Kidney (tissue), 14 donors: ENCODE results near the gene AXIN1. TPM values are rescaled to one million over a fixed set of nuclear protein-coding genes. Genes with fewer than 3 reads are reported as not detected.

Experiments
- DNase-seq, 5 donors: peaks; one replicate each; pipeline ENCODE4 v3.0.0-alpha.2; 2013 to 2020
- FAIRE-seq: peaks from 2 replicates; lab custom pipeline; 2012; peaks lifted over from hg19 to GRCh38; lab: Jason Lieb, UNC
- H3K27ac ChIP-seq, 2 donors: one replicate each; pipeline ENCODE4 v1.7.0; 2013; ENCODE audit warnings: low read depth in 2 of 2, low read length in 2 of 2, inconsistent platforms in 1 of 2
- H3K27me3 ChIP-seq: one replicate; pipeline ENCODE4 v1.7.1; 2013; ENCODE audit warnings: low read length, inconsistent platforms; ENCODE audit not compliant: control insufficient read depth, insufficient read depth
- H3K36me3 ChIP-seq, 3 donors: one replicate each; pipeline versions ENCODE4 v1.7.0 to v1.7.1; 2013; ENCODE audit warnings: low read length in 3 of 3, control low read depth in 1 of 3, inconsistent platforms in 1 of 3; ENCODE audit not compliant: insufficient read depth in 3 of 3, control insufficient read depth in 2 of 3
- H3K4me1 ChIP-seq, 3 donors: one replicate each; pipeline versions ENCODE4 v1.7.0 to v1.7.1; 2013; ENCODE audit warnings: low read length in 3 of 3, inconsistent platforms in 1 of 3, low read depth in 1 of 3; ENCODE audit not compliant: control insufficient read depth in 2 of 3, insufficient read depth in 2 of 3
- H3K4me3 ChIP-seq, 3 donors: one replicate each; pipeline versions ENCODE4 v1.7.0 to v1.8.1; 2013; ENCODE audit warnings: low read length in 3 of 3, control low read depth in 1 of 3, inconsistent platforms in 1 of 3
- H3K9ac ChIP-seq, 3 donors: one replicate each; pipeline versions ENCODE4 v1.7.0 to v1.7.1; 2013; ENCODE audit warnings: low read length in 3 of 3, control low read depth in 1 of 3, inconsistent platforms in 1 of 3
- H3K9me3 ChIP-seq, 3 donors: one replicate each; pipeline versions ENCODE4 v1.7.0 to v1.7.1; 2013; ENCODE audit warnings: low read length in 3 of 3, control low read depth in 1 of 3, inconsistent platforms in 1 of 3; ENCODE audit not compliant: control insufficient read depth in 2 of 3, insufficient read depth in 1 of 3
- CTCF ChIP-seq: IDR thresholded peaks from 3 replicates; pipeline ENCODE4 v1.5.1; 2012; ENCODE audit warnings: mild to moderate bottlenecking, moderate library complexity, borderline replicate concordance; ENCODE audit not compliant: insufficient read depth; ENCODE audit errors: extremely low read depth
- intact Hi-C: fragments of 100-400 bp; cut with DNase I; formaldehyde crosslinking; loops from one replicate; pipeline ENCODE4 v1.11.1; 2022
- polyA plus RNA-seq: library from polyadenylated mRNA; stranded (reverse); fragments of 350-450 nt; fragmentation: Illumina TruSeq; extraction: RNeasy Lipid Tissue Mini Kit (QIAGEN cat#74804); gene quantifications from one replicate; pipeline ENCODE4 v1.2.3, GENCODE V29; 2014; ENCODE audit warnings: low read depth, low replicate concordance; ENCODE audit not compliant: insufficient read depth
- total RNA-seq: library from RNA; stranded (reverse); fragmentation: NEBNext Ultra II Directional; extraction: Animal tissue kit (Norgen Biotek cat#: 25700); gene quantifications from one replicate; pipeline ENCODE4 v1.2.1, GENCODE V29; 2021
- donor health status: control.
- donor health status: control.
- donor health status: control.
- donor health status: control.
- donor health status: control.
- donor health status: DM: yes; HTN: yes; CAD: no.
- donor health status: Normal renal cell carcinoma (clear cell type).

AXIN1 gene
- total and polyA plus RNA-seq, 2 donors from 2014 or later: 9.7 to 24.6 TPM

DNA sequence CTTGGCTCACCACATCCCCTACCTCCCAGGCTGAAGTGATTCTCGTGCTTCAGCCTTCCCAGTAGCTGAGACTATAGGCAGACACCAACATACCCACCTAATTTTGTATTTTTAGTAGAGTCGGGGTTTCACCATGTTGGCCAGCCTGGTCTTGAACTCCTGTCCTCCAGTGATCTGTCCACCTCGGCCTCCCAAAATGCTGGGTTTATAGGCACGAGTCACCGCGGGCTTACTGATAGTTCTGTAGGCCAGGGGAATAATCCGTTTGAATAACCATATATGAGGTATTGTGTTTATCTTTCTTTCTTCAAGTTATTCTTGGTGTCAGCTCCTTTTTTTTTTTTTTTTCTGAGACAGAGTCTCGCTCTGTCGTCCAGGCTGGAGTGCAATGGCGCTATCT is 110.2 kb downstream of the AXIN1 start:
- no peaks in the 10 kb centered on the region for H3K9me3 ChIP-seq
- TF ChIP-seq CTCF: no peak
- intact Hi-C loops: no loop called here
- no peaks in the 10 kb centered on the region for H3K36me3 ChIP-seq
- no peak overlapping the region for H3K4me3 ChIP-seq
- FAIRE-seq (no peak), DNase-seq (peak in 1 of 5 donors; percentile 16)
- H3K27me3 ChIP-seq: no peaks in the 10 kb centered on the region
- H3K27ac ChIP-seq: no peak overlapping the region
- H3K4me1 ChIP-seq: peaks cover 0 to 4% (median 0%) of the 10 kb centered on the region in 3 donors
- H3K9ac ChIP-seq: no peak overlapping the region

DNA sequence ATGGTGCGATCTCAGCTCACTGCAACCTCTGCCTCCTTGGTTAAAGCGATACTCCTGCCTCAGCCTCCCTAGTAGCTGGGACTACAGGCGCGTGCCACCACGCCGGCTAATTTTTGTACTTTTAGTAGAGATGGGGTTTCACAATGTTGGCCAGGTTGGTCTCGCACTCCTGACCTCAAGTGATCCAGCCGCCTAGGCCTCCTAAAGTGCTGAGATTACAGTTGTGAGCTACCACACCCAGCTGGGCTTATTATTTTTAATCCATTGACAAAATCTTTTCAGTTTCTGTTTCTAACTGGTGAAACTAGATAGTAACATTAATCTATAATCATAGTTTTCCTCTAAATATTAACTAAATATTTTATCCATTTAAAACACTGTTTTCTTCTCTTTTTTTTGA is 112.0 kb downstream of the AXIN1 start:
- no peaks in the 10 kb centered on the region for H3K36me3 ChIP-seq
- intact Hi-C loops: no loop called here
- FAIRE-seq (no peak), DNase-seq (peak in 1 of 5 donors; percentile 22)
- peaks cover 0 to 4% (median 0%) of the 10 kb centered on the region in 3 donors for H3K4me1 ChIP-seq
- no peak overlapping the region for H3K9ac ChIP-seq
- no peaks in the 10 kb centered on the region for H3K9me3 ChIP-seq
- H3K27ac ChIP-seq: no peak overlapping the region
- no peaks in the 10 kb centered on the region for H3K27me3 ChIP-seq
- TF ChIP-seq CTCF: no peak
- H3K4me3 ChIP-seq: no peak overlapping the region

DNA sequence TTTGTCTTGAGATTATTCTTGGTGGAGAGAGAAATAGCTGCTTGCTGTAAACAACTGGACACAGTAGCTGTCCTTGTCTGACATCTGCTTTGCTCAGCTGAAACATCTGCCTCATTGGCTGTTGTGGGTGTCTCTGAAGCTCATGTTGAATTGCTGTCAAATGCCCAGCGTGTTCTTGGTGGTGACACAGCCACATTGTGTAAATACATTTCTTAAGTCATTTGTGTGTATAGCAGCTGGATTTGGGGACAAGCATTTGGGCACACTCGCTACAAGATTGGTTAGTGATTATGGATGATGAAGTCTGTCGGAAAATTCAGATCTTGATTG is 112.6 kb downstream of the AXIN1 start:
- Histone ChIP-seq H3K9me3 (no peaks in the 10 kb centered on the region), H3K27ac (no peak overlapping the region), H3K36me3 (no peaks in the 10 kb centered on the region), H3K9ac (no peak overlapping the region), H3K4me3 (no peak overlapping the region), H3K27me3 (no peaks in the 10 kb centered on the region), H3K4me1 (peaks cover 0 to 4% (median 0%) of the 10 kb centered on the region in 3 donors)
- FAIRE-seq (no peak), DNase-seq (no peak)
- intact Hi-C loops: no loop called here
- TF ChIP-seq CTCF: no peak

Other genes with a start within 250 kb of the AXIN1 start
- gene NPRL3, start 214.1 kb downstream of the AXIN1 start, total RNA-seq: 37.8 TPM
- gene NPRL3, start 214.1 kb downstream of the AXIN1 start, polyA plus RNA-seq: 21.3 TPM
- not detected for gene HBZ, start 200.1 kb downstream of the AXIN1 start, total RNA-seq
- not detected for gene HBZ, start 200.1 kb downstream of the AXIN1 start, polyA plus RNA-seq
- not detected for gene HBM, start 186.7 kb downstream of the AXIN1 start, total RNA-seq
- gene HBM, start 186.7 kb downstream of the AXIN1 start, polyA plus RNA-seq: not detected
- gene HBA2, start 179.8 kb downstream of the AXIN1 start, total RNA-seq: 33.9 TPM
- gene HBA2, start 179.8 kb downstream of the AXIN1 start, polyA plus RNA-seq: 11.1 TPM
- gene HBA1, start 176.0 kb downstream of the AXIN1 start, total RNA-seq: 41.1 TPM
- gene HBA1, start 176.0 kb downstream of the AXIN1 start, polyA plus RNA-seq: 2.6 TPM
- not detected for gene HBQ1, start 172.3 kb downstream of the AXIN1 start, total RNA-seq
- gene HBQ1, start 172.3 kb downstream of the AXIN1 start, polyA plus RNA-seq: not detected
- 72.0 TPM for gene LUC7L, start 123.3 kb downstream of the AXIN1 start, total RNA-seq
- 56.3 TPM for gene LUC7L, start 123.3 kb downstream of the AXIN1 start, polyA plus RNA-seq
- gene FAM234A, start 117.9 kb downstream of the AXIN1 start, total RNA-seq: 109 TPM
- gene FAM234A, start 117.9 kb downstream of the AXIN1 start, polyA plus RNA-seq: 65.3 TPM
- 5.9 TPM for gene RGS11, start 76.8 kb downstream of the AXIN1 start, total RNA-seq
- 2.5 TPM for gene RGS11, start 76.8 kb downstream of the AXIN1 start, polyA plus RNA-seq
- 0.88 TPM for gene ARHGDIG, start 72.1 kb downstream of the AXIN1 start, total RNA-seq
- gene ARHGDIG, start 72.1 kb downstream of the AXIN1 start, polyA plus RNA-seq: not detected
- not detected for gene PDIA2, start 69.6 kb downstream of the AXIN1 start, total RNA-seq
- not detected for gene PDIA2, start 69.6 kb downstream of the AXIN1 start, polyA plus RNA-seq
- gene MRPL28, start 17.8 kb upstream of the AXIN1 start, total RNA-seq: 59.1 TPM
- 201 TPM for gene MRPL28, start 17.8 kb upstream of the AXIN1 start, polyA plus RNA-seq
- gene PGAP6, start 29.3 kb upstream of the AXIN1 start, total RNA-seq: 65.0 TPM
- 144 TPM for gene PGAP6, start 29.3 kb upstream of the AXIN1 start, polyA plus RNA-seq
- gene NME4, start 44.5 kb upstream of the AXIN1 start, total RNA-seq: 56.6 TPM
- gene NME4, start 44.5 kb upstream of the AXIN1 start, polyA plus RNA-seq: 100 TPM
- gene DECR2, start 49.2 kb upstream of the AXIN1 start, total RNA-seq: 23.8 TPM
- gene DECR2, start 49.2 kb upstream of the AXIN1 start, polyA plus RNA-seq: 58.9 TPM
- 84.9 TPM for gene RAB11FIP3, start 72.9 kb upstream of the AXIN1 start, total RNA-seq
- 162 TPM for gene RAB11FIP3, start 72.9 kb upstream of the AXIN1 start, polyA plus RNA-seq
- gene CAPN15, start 175.0 kb upstream of the AXIN1 start, total RNA-seq: 52.9 TPM
- gene CAPN15, start 175.0 kb upstream of the AXIN1 start, polyA plus RNA-seq: 17.9 TPM
- 1.8 TPM for gene PRR35, start 207.7 kb upstream of the AXIN1 start, total RNA-seq
- 24.4 TPM for gene PRR35, start 207.7 kb upstream of the AXIN1 start, polyA plus RNA-seq
- gene NHLRC4, start 214.3 kb upstream of the AXIN1 start, total RNA-seq: 3.3 TPM
- 17.4 TPM for gene NHLRC4, start 214.3 kb upstream of the AXIN1 start, polyA plus RNA-seq
- 92.9 TPM for gene PIGQ, start 217.2 kb upstream of the AXIN1 start, total RNA-seq
- gene PIGQ, start 217.2 kb upstream of the AXIN1 start, polyA plus RNA-seq: 118 TPM
- 24.0 TPM for gene RAB40C, start 237.3 kb upstream of the AXIN1 start, total RNA-seq
- gene RAB40C, start 237.3 kb upstream of the AXIN1 start, polyA plus RNA-seq: 18.1 TPM